Activated CD8-positive, alpha-beta T cell treated with anti-CD3 and anti-CD28 coated beads for 36 hours (primary cell): ENCODE measurements around the gene GIT2. TPM values are rescaled to one million over a fixed set of nuclear protein-coding genes. Genes with fewer than 3 reads are reported as not detected.

Source experiments
- ATAC-seq: fragments of 200-7000 bp; cut with Tn5 transposase; one replicate; pipeline ENCODE4 v1.10.0; 2021; ENCODE audit warnings: mild to moderate bottlenecking, moderate library complexity
- CTCF ChIA-PET: fragments of 350-600 bp; sonication (Branson Sonifier 250); formaldehyde crosslinking; loops from one replicate; lab custom pipeline; 2021; ENCODE audit warnings: antibody characterized with exemption; lab: Charles Lee
- POLR2A ChIA-PET: fragments of 350-600 bp; sonication (Branson Sonifier 250); formaldehyde crosslinking; loops from one replicate; lab custom pipeline; 2021; ENCODE audit warnings: antibody characterized with exemption; lab: Charles Lee
- DNase-seq: peaks from one replicate; pipeline ENCODE4 v3.0.0-alpha.2; 2020
- H3K27ac Mint-ChIP-seq: one replicate; pipeline ENCODE4 v1.8.0; 2021; ENCODE audit warnings: mild to moderate bottlenecking, mixed read lengths
- H3K27me3 Mint-ChIP-seq: one replicate; pipeline ENCODE4 v1.8.0; 2021; ENCODE audit warnings: mixed read lengths
- H3K36me3 Mint-ChIP-seq: one replicate; pipeline ENCODE4 v1.8.0; 2021; ENCODE audit warnings: low read depth, mixed read lengths
- H3K4me1 Mint-ChIP-seq: one replicate; pipeline ENCODE4 v1.8.0; 2021; ENCODE audit warnings: low read depth, mixed read lengths
- H3K4me3 Mint-ChIP-seq: one replicate; pipeline ENCODE4 v1.8.0; 2021; ENCODE audit warnings: mild to moderate bottlenecking, moderate library complexity, mixed read lengths
- H3K9me3 Mint-ChIP-seq: one replicate; pipeline ENCODE4 v1.8.0; 2021; ENCODE audit warnings: mixed read lengths
- CTCF ChIP-seq: fragments of 200-600 bp; IDR thresholded peaks from one replicate; pipeline ENCODE4 v1.8.0; 2022; ENCODE audit warnings: antibody characterized with exemption, mild to moderate bottlenecking
- intact Hi-C: fragments of 100-400 bp; cut with micrococcal nuclease; formaldehyde crosslinking; loops from one replicate; pipeline ENCODE4 v1.10.0; 2022
- total RNA-seq, 2 experiments: library from RNA; stranded (reverse); gene quantifications; one replicate each; pipeline ENCODE4 v1.2.3, GENCODE V29; 2021

The GIT2 gene
- total RNA-seq, 2 experiments from 2014 or later = 49.2 to 49.6 TPM

- Mint-ChIP-seq H3K9me3 (no peaks in the 10 kb centered on the region), H3K36me3 (peaks cover 30% of the 10 kb centered on the region), H3K27ac (no peak overlapping the region), H3K4me1 (peaks cover 9% of the 10 kb centered on the region), H3K4me3 (no peak overlapping the region), H3K27me3 (no peaks in the 10 kb centered on the region)
- ChIA-PET CTCF (interaction anchor here (1.2 to 1.6 kb wide), 4 partner anchors 10 to 408 kb away, joined by 3 to 5 read pairs (median 4); no protein-coding TSS in a partner anchor), POLR2A (interaction anchor here (0.6 to 1.0 kb wide), 4 partner anchors 13 to 119 kb away, joined by 3 to 4 read pairs (median 3); no protein-coding TSS in a partner anchor)
- DNase-seq (no peak), ATAC-seq (no peak)
- intact Hi-C loops = no loop called here
- TF ChIP-seq CTCF = no peak
These were observed 27.9 kb upstream of the GIT2 start for GRCh38 chr12:110024051-110024450.

DNA sequence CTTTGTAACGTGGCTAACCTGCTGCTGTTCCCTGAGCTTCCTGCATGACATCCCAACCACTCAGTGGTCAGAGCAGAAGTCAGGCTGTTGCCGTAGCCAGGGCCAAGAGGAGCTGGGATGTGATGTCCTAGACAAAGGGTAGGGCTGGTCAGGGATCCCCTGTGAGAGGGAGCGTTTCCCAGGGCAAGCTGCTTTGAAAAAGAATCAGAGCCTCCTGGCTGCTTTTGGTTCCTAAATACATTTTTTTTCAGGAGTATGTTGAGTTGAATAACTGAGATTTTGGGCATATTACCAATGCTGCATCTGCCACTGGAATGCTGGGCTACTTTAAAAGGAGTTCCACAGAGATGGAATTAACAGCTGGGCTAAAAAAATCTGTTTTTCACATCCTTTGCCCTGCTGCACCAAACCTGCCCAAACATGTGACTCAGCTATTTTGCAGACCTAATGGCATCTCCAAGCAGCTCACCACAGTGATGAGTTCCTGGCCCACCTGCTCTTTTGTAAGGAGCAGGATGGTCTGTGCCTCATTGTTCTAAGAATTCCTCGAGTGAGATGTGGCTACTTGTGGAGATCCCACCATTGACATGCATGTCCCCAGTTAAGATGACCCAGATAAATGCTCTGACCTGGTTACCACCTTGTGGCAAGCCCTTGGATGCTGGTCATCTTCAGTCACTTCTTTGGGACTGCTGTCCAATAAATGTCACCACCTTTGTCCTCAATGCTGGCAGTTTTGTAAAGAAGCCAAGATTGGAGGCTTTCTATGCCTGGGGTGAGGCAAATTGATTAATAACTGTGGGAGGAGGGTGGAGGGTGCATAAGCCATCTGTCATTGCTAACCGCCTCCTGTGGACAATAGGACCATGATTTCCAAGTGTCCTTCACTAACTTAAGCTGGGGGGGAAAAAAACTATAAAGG, 27.2 kb upstream of the GIT2 start:
- TF ChIP-seq CTCF = no peak
- no peaks in the 10 kb centered on the region for H3K9me3 Mint-ChIP-seq
- peaks cover 31% of the 10 kb centered on the region for H3K36me3 Mint-ChIP-seq
- DNase-seq = no peak
- peak overlapping the region; percentile 35 for H3K27ac Mint-ChIP-seq
- ChIA-PET CTCF (interaction anchor here (0.7 to 1.6 kb wide), 4 partner anchors 13 to 19 kb away, joined by 3 to 5 read pairs (median 4); no protein-coding TSS in a partner anchor), POLR2A (interaction anchor here (0.6 to 1.0 kb wide), 3 partner anchors 16 to 133 kb away, joined by 3 read pairs; no protein-coding TSS in a partner anchor)
- peaks cover 9% of the 10 kb centered on the region for H3K4me1 Mint-ChIP-seq
- intact Hi-C loops = no loop called here
- no peaks in the 10 kb centered on the region for H3K27me3 Mint-ChIP-seq
- no peak for ATAC-seq
- H3K4me3 Mint-ChIP-seq = no peak overlapping the region

DNA sequence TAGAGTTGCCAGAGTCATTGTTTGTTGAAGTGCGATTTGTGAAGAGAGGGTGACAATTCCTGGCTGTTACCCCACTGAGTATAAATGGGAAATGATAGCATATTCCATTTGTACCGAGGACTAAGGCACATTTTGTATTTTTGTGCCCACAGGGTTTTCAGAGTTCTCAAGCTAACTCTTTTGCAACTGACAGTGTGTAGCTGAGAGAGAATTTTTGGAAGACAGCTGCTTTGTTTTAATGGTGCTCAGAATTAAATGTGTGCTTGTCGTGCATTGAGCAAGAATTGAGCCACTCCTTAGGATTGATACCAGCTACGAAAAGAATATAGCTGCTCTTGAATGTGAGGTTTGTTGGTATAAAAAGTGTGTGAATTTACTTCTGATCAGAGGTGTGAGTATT, 24.8 kb upstream of the GIT2 start:
- Mint-ChIP-seq H3K27me3 (no peaks in the 10 kb centered on the region), H3K4me3 (no peak overlapping the region), H3K36me3 (peaks cover 21% of the 10 kb centered on the region), H3K27ac (no peak overlapping the region), H3K4me1 (peaks cover 2% of the 10 kb centered on the region), H3K9me3 (no peaks in the 10 kb centered on the region)
- DNase-seq (no peak), ATAC-seq (no peak)
- TF ChIP-seq CTCF = no peak
- POLR2A ChIA-PET = interaction anchor here (1.3 kb wide), 1 partner anchor 9 kb away, joined by 4 read pairs; no protein-coding TSS in a partner anchor
- intact Hi-C loops = no loop called here
- CTCF ChIA-PET = no interaction called here

- no peak for DNase-seq
- no peak overlapping the region for H3K4me3 Mint-ChIP-seq
- TF ChIP-seq CTCF = no peak
- intact Hi-C loops = no loop called here
- POLR2A ChIA-PET = no interaction called here
- peak overlapping the region; percentile 75 for H3K27ac Mint-ChIP-seq
- H3K36me3 Mint-ChIP-seq = peaks cover 29% of the 10 kb centered on the region
- peaks cover 41% of the 10 kb centered on the region for H3K4me1 Mint-ChIP-seq
- ATAC-seq = peak; percentile 56
- H3K27me3 Mint-ChIP-seq = no peaks in the 10 kb centered on the region
- no peaks in the 10 kb centered on the region for H3K9me3 Mint-ChIP-seq
- CTCF ChIA-PET = no interaction called here
These were observed 19.0 kb upstream of the GIT2 start for GRCh38 chr12:110015132-110015531.
